Stimulated activated CD8-positive, alpha-beta memory T cell treated with anti-CD3 and anti-CD28 coated beads, Interleukin-4, amount 100 ng/mL, for 48 hours (primary cell): ENCODE data around the gene SRC.

Source experiments
- DNase-seq: peaks from one replicate; pipeline ENCODE4 v3.0.0-alpha.2; 2020

Gene SRC

GRCh38 chr20:37436527-37437186 is 90.7 kb downstream of the SRC start:
- no peak for DNase-seq

- DNase-seq = no peak
Observed at GRCh38 chr20:37437676-37438075, 91.7 kb downstream of the SRC start.

GRCh38 chr20:37438464-37439222 is 92.7 kb downstream of the SRC start:
- no peak for DNase-seq

- no peak for DNase-seq
Observed at GRCh38 chr20:37439223-37439933, 93.4 kb downstream of the SRC start.

- no peak for DNase-seq
Observed at GRCh38 chr20:37441023-37441422, 95.1 kb downstream of the SRC start.

- DNase-seq = no peak
Observed at GRCh38 chr20:37442547-37442946, 96.6 kb downstream of the SRC start.

GRCh38 chr20:37442986-37443385 is 97.0 kb downstream of the SRC start:
- DNase-seq = no peak

- no peak for DNase-seq
Observed at GRCh38 chr20:37443596-37443995, 97.7 kb downstream of the SRC start.

GRCh38 chr20:37445041-37445440 is 99.1 kb downstream of the SRC start:
- no peak for DNase-seq

GRCh38 chr20:37446286-37447032 is 100.5 kb downstream of the SRC start:
- DNase-seq = no peak

- no peak for DNase-seq
Observed at GRCh38 chr20:37447688-37448087, 101.7 kb downstream of the SRC start.

- no peak for DNase-seq
Observed at GRCh38 chr20:37449276-37449675, 103.3 kb downstream of the SRC start.

- DNase-seq = no peak
Observed at GRCh38 chr20:37450344-37450743, 104.4 kb downstream of the SRC start.

GRCh38 chr20:37451616-37452015 is 105.7 kb downstream of the SRC start:
- no peak for DNase-seq

GRCh38 chr20:37452236-37452635 is 106.3 kb downstream of the SRC start:
- no peak for DNase-seq

- DNase-seq = no peak
Observed at GRCh38 chr20:37453288-37453687, 107.3 kb downstream of the SRC start.

- DNase-seq = no peak
Observed at GRCh38 chr20:37453836-37454235, 107.9 kb downstream of the SRC start.

GRCh38 chr20:37454636-37455385 is 108.9 kb downstream of the SRC start:
- no peak for DNase-seq
